Mucosa of gallbladder (tissue), 1 donor: ENCODE results near the gene CSK. TPM values are rescaled to one million over a fixed set of nuclear protein-coding genes. Genes with fewer than 3 reads are reported as not detected.
"Not testable (repeated sequence)": the region's sequence is repeated elsewhere in the genome, so short reads cannot be mapped to it uniquely, and the experiment has no call there.

Experiments used
- DNase-seq: peaks from one replicate; pipeline ENCODE4 v3.0.0-alpha.2; 2020; ENCODE audit warnings: low spot score
- total RNA-seq: library from RNA; stranded (reverse); gene quantifications from one replicate; pipeline ENCODE4 v1.2.1, GENCODE V29; 2021
- donor health status: DM: no; HTN: no; CAD: no.

CSK gene
- total RNA-seq, 1 donor from 2014 or later, result 74.2 TPM

GRCh38 chr15:74770211-74770903, 11.5 kb upstream of the CSK start:
- DNase-seq, result no peak

- DNase-seq, result no peak
Measured at GRCh38 chr15:74773329-74773728, 8.6 kb upstream of the CSK start.

GRCh38 chr15:74773731-74774252, 8.1 kb upstream of the CSK start:
- DNase-seq, result no peak

DNA sequence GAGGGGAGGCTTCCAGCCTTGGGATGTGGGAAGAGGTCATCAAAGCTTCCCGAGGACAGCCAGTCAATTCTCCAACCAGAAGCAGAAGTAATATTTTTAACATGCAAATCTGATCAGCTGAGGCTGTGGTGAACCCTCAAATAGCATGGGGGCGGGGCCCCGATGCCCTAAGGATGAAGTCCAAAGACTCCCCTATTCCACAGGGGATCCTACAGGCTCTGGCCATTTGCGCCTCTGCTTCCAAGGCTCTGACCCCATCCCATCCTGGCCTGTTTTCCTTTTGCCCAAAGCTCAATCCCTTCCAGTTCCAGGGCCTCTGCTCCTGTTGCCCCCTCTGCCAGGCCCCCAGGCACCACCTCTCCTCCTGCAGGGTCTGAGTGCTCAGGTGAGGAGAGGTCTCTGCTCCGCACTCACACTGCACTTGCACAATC, 6.7 kb upstream of the CSK start:
- DNase-seq, result no peak

- DNase-seq, result no peak
Measured at GRCh38 chr15:74775894-74776293, 6.0 kb upstream of the CSK start.

DNA sequence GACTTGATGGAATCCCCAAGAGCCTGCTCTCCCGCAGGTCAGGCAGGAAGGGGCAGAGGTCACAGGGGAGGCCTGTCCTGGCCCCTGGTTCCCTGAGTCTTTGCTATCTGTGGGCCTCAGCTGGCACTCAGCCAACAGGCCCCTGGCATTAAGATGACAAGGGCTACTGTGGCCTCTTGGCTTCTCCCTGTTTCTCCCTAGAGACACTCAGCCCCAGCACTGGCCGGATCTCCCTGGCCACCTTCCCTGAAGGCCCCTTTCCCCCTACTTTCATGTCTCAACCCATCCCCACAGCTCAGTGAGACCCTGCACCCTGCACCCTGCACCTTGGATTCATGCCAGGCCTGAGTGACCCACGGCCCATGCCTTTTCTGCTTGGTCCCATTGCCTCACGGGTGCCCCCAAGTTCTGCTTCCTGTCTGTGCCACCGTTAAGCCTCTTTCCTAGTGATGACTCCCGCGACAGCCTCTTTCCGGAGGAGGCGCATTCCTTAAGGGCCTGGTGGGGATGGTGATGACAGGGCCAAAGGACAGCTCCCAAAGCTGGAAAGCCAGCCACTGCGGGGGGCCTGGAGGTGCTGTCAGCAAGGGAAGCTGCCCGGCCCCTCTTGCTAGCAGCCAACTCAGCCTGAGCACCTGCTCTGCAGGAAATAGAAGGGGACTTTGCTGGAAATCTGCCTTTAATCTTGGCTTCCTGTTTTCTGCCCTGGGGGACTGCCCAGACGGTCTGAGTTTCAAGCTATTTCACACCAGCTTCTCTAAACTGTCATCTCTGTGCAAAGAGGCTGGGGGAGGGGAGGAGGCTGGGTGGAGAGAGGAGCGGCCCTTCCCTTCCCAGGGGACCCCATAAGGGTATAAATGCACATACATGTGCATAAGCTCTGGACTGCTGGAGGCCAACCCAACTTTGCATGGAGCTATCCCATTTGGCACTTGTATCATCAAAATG, 4.8 kb upstream of the CSK start:
- DNase-seq, result no peak

GRCh38 chr15:74777769-74778598, 3.9 kb upstream of the CSK start:
- DNase-seq, result no peak

GRCh38 chr15:74778599-74778970, 3.3 kb upstream of the CSK start:
- no peak for DNase-seq

GRCh38 chr15:74779162-74779648, 2.7 kb upstream of the CSK start:
- no peak for DNase-seq

DNA sequence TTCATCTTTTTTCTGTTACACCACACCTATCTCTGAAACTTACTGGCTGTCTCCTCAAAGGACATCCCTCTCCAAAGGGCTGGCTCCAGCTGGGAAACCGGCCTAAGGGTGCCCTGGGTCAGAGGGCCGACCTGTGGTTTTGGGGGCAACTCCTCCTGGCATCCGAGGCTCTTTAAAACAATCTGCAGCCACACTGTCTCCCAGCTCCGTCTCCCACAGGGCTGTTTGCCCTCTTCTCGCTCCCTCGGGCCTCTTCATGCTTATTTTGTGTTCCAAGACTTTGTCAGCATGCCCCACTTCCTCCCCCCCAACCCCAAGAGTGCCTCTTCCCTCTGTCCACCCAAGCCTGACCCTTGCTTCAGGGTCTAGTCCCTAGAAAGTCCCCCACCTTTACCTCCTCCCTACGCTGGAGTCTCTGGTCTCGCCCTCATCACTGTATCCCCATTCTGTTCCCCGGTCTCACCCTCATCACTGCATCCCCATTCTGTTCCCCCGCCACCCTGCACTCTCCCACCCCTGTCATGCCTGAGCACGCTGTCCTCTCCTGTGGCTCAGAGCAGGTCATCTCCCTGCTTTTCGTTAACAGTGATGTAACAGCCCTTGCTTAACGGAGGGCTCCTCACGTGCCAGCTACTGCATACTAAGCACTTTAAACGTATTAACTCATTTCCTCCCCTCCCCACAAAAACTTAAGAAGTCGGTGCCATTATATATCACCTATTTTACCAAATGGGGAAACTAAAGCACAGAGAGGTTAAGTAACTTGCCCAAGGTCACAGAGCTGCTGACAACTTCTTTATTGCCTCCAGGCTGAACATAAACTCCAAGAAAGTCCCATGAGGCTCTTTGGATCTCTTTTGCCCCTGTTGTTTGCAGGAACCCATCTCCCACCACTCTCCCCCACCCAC, 1.1 kb upstream of the CSK start:
- no peak for DNase-seq

- no peak for DNase-seq
Measured at GRCh38 chr15:74782259-74783071, 585 bp downstream of the CSK start.

DNA sequence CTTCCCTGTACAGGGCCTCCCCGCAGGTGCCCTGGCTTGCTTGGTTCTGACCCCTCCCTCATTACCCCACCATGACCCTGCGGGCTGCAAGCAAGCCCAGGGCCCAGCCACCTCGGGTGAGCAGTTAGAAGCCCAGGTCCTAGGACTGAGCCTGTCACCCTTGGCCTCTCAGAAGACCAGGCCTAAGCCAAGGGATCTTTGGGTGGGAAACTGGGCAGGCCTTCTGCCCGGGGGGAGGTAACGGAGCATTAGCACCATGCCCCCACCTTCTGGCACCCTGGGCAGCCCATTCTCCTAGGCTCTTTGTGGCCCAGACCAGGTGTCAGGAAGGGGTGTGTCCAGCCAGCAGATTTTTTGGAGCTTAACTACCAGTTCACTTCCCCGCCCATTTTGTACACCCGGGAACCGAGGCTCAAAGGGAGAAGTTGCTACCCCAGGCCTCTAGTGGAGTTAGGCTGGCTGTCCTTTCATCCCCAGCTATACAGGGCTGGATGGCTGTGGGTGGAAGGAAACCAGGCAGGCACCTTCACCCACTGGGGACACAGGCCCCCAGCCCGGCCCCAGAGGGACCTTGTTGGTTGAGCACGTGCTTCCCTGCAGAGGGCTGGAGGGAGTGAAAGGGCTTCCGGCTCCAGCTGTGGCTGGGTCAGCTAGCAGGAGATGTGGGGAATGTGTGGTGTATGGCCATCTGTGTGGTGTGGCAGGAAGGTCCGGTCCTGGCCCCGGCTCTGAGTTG, 1.4 kb downstream of the CSK start:
- no peak for DNase-seq

DNA sequence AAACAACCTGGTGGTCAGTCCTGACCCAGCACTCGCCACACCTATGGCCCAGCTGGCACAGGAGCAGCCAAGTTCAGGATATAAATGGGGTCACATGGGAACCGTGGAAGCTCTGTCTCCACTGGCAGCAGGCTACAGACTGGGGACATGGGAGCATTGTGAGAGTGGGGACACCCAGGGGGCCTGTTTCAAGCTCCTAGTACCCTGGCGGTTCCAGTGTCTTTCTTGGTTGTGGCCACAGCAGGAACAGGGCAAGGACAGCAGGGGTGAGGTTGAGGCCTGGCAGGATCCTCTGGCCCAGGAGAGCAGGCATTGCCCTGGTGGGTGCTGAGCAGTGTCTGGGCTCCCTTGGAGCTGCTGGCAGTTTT, 1.9 kb downstream of the CSK start:
- no peak for DNase-seq

GRCh38 chr15:74784426-74785193, 2.7 kb downstream of the CSK start:
- no peak for DNase-seq

GRCh38 chr15:74785194-74786032, 3.5 kb downstream of the CSK start:
- DNase-seq, result no peak

- not testable (repeated sequence) for DNase-seq
Measured at GRCh38 chr15:74786081-74786480, 4.2 kb downstream of the CSK start.

GRCh38 chr15:74786551-74787165, 4.8 kb downstream of the CSK start:
- no peak for DNase-seq
